Activated CD8-positive, alpha-beta memory T cell treated with anti-CD3 and anti-CD28 coated beads, Interleukin-2, amount 10 ng/mL, durations not matched to agents 7 days and 5 days (primary cell): Measurements from ENCODE around the gene MAT2A. TPM values are rescaled to one million over a fixed set of nuclear protein-coding genes. Genes with fewer than 3 reads are reported as not detected.

Experiments
- ATAC-seq: fragments of 150-1000 bp; cut with Tn5 transposase; one replicate; pipeline ENCODE4 v1.10.0; 2021; ENCODE audit warnings: moderate library complexity
- CTCF ChIA-PET: fragments of 350-600 bp; sonication (Branson Sonifier 250); formaldehyde crosslinking; loops from one replicate; lab custom pipeline; 2021; ENCODE audit warnings: antibody characterized with exemption; lab: Charles Lee
- DNase-seq: peaks from one replicate; pipeline ENCODE4 v3.0.0-alpha.2; 2020
- H3K27ac Mint-ChIP-seq: one replicate; pipeline ENCODE4 v1.8.0; 2021; ENCODE audit warnings: mild to moderate bottlenecking, mixed read lengths
- H3K27me3 Mint-ChIP-seq: one replicate; pipeline ENCODE4 v1.8.0; 2021; ENCODE audit warnings: mixed read lengths
- H3K36me3 Mint-ChIP-seq: one replicate; pipeline ENCODE4 v1.8.0; 2021; ENCODE audit warnings: mild to moderate bottlenecking, mixed read lengths
- H3K4me1 Mint-ChIP-seq: one replicate; pipeline ENCODE4 v1.8.0; 2021; ENCODE audit warnings: mixed read lengths
- H3K4me3 Mint-ChIP-seq: one replicate; pipeline ENCODE4 v1.8.0; 2021; ENCODE audit warnings: mild to moderate bottlenecking, moderate library complexity, mixed read lengths
- H3K9me3 Mint-ChIP-seq: one replicate; pipeline ENCODE4 v1.8.0; 2022; ENCODE audit warnings: low read depth, mixed read lengths
- total RNA-seq, 2 experiments: library from RNA; stranded (reverse); gene quantifications; one replicate each; pipeline ENCODE4 v1.2.3, GENCODE V29; 2021

The MAT2A gene
- total RNA-seq, 2 experiments from 2014 or later: 271 to 336 TPM

- CTCF ChIA-PET: interaction anchor here (0.7 kb wide), 1 partner anchor 1242 kb away, joined by 3 read pairs; no protein-coding TSS in a partner anchor
- H3K36me3 Mint-ChIP-seq: no peaks in the 10 kb centered on the region
- no peaks in the 10 kb centered on the region for H3K9me3 Mint-ChIP-seq
- H3K27ac Mint-ChIP-seq: no peak overlapping the region
- H3K4me3 Mint-ChIP-seq: no peak overlapping the region
- peaks cover 3% of the 10 kb centered on the region for H3K27me3 Mint-ChIP-seq
- H3K4me1 Mint-ChIP-seq: no peaks in the 10 kb centered on the region
- DNase-seq (no peak), ATAC-seq (no peak)
Observed at GRCh38 chr2:85511008-85511811, 27.8 kb upstream of the MAT2A start.

GRCh38 chr2:85514323-85514722 is 24.6 kb upstream of the MAT2A start:
- ATAC-seq: no peak
- Mint-ChIP-seq H3K36me3 (no peaks in the 10 kb centered on the region), H3K27ac (no peak overlapping the region), H3K9me3 (no peaks in the 10 kb centered on the region), H3K27me3 (no peaks in the 10 kb centered on the region), H3K4me3 (no peak overlapping the region), H3K4me1 (no peaks in the 10 kb centered on the region)
- no peak for DNase-seq
- CTCF ChIA-PET: no interaction called here

- Mint-ChIP-seq H3K4me1 (no peaks in the 10 kb centered on the region), H3K27me3 (no peaks in the 10 kb centered on the region), H3K36me3 (no peaks in the 10 kb centered on the region), H3K4me3 (no peak overlapping the region), H3K9me3 (no peaks in the 10 kb centered on the region), H3K27ac (no peak overlapping the region)
- no peak for ATAC-seq
- CTCF ChIA-PET: interaction anchor here (1.2 kb wide), 1 partner anchor 35 kb away, joined by 3 read pairs; no protein-coding TSS in a partner anchor
- no peak for DNase-seq
Observed at GRCh38 chr2:85516653-85517389, 22.1 kb upstream of the MAT2A start.

DNA sequence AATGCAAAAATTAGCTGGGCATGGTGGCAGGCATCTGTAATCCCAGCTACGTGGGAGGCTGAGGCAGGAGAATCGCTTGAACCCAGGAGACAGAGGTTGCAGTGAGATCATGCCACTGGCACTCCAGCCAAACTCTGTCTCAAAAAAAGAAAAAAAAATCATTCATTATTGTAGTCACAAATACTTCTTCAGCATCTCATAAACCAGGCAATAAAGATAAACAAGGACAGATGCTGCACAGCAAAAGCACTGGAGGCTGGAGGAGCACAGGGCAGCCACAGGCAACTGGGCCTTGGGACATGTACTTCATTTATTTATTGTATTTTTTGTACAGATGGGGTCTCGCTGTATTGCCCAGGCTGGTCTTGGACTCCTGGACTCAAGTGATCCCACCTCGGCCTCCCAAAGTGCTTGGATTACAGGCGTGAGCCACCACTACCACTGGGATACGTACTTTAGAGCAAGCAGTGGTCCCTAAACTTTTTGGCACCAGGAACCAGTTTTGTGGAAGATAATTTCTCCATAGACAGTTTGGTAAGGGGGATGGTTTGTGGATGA is 16.8 kb upstream of the MAT2A start:
- DNase-seq: no peak
- Mint-ChIP-seq H3K9me3 (no peaks in the 10 kb centered on the region), H3K36me3 (no peaks in the 10 kb centered on the region), H3K27me3 (peaks cover 10% of the 10 kb centered on the region), H3K4me1 (no peaks in the 10 kb centered on the region), H3K27ac (no peak overlapping the region), H3K4me3 (no peak overlapping the region)
- no peak for ATAC-seq
- CTCF ChIA-PET: no interaction called here

GRCh38 chr2:85523062-85523902 is 15.7 kb upstream of the MAT2A start:
- no peak for ATAC-seq
- CTCF ChIA-PET: no interaction called here
- no peaks in the 10 kb centered on the region for H3K9me3 Mint-ChIP-seq
- H3K4me1 Mint-ChIP-seq: no peaks in the 10 kb centered on the region
- no peak overlapping the region for H3K27ac Mint-ChIP-seq
- no peak for DNase-seq
- no peaks in the 10 kb centered on the region for H3K36me3 Mint-ChIP-seq
- H3K4me3 Mint-ChIP-seq: no peak overlapping the region
- peaks cover 20% of the 10 kb centered on the region for H3K27me3 Mint-ChIP-seq

GRCh38 chr2:85523903-85524335 is 15.0 kb upstream of the MAT2A start:
- Mint-ChIP-seq H3K36me3 (no peaks in the 10 kb centered on the region), H3K27me3 (peaks cover 24% of the 10 kb centered on the region), H3K27ac (no peak overlapping the region), H3K4me1 (no peaks in the 10 kb centered on the region), H3K9me3 (no peaks in the 10 kb centered on the region), H3K4me3 (no peak overlapping the region)
- DNase-seq (no peak), ATAC-seq (no peak)
- CTCF ChIA-PET: no interaction called here

- ATAC-seq (no peak), DNase-seq (no peak)
- Mint-ChIP-seq H3K36me3 (no peaks in the 10 kb centered on the region), H3K4me3 (no peak overlapping the region), H3K4me1 (no peaks in the 10 kb centered on the region), H3K27me3 (peaks cover 29% of the 10 kb centered on the region), H3K27ac (no peak overlapping the region), H3K9me3 (no peaks in the 10 kb centered on the region)
- CTCF ChIA-PET: interaction anchor here (0.6 kb wide), 1 partner anchor 132 kb away, joined by 3 read pairs; no protein-coding TSS in a partner anchor
Observed at GRCh38 chr2:85524336-85524908, 14.5 kb upstream of the MAT2A start.

DNA sequence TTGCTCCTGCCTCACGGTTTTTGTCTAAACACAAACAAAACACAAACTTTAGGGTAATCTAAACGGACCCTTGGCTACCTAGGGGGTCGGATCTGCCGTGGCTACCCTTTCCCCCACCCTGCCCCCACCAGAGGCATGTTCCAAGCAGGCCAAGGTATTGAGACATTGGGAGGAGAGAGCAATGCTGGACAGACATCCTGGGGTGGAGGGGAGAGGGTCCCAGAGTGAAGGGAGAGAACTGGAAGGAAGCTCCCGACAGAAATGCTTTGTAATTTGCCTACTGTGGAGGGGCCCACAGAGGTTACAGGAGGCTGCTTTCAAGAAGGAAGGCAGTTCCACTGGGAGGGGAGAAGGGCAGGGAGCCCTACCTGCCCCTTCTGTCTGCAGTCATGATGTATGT is 13.9 kb upstream of the MAT2A start:
- Mint-ChIP-seq H3K36me3 (no peaks in the 10 kb centered on the region), H3K9me3 (no peaks in the 10 kb centered on the region), H3K27ac (no peak overlapping the region), H3K27me3 (peaks cover 30% of the 10 kb centered on the region), H3K4me3 (no peak overlapping the region), H3K4me1 (no peaks in the 10 kb centered on the region)
- ATAC-seq (no peak), DNase-seq (no peak)
- CTCF ChIA-PET: interaction anchor here (0.6 kb wide), 1 partner anchor 133 kb away, joined by 3 read pairs; no protein-coding TSS in a partner anchor

- ATAC-seq: no peak
- no peak for DNase-seq
- H3K4me3 Mint-ChIP-seq: no peak overlapping the region
- CTCF ChIA-PET: no interaction called here
- no peaks in the 10 kb centered on the region for H3K4me1 Mint-ChIP-seq
- H3K9me3 Mint-ChIP-seq: no peaks in the 10 kb centered on the region
- peaks cover 33% of the 10 kb centered on the region for H3K27me3 Mint-ChIP-seq
- H3K36me3 Mint-ChIP-seq: no peaks in the 10 kb centered on the region
- no peak overlapping the region for H3K27ac Mint-ChIP-seq
Observed at GRCh38 chr2:85525567-85525966, 13.4 kb upstream of the MAT2A start.

GRCh38 chr2:85527787-85528186 is 11.2 kb upstream of the MAT2A start:
- CTCF ChIA-PET: no interaction called here
- Mint-ChIP-seq H3K27ac (no peak overlapping the region), H3K4me3 (no peak overlapping the region), H3K36me3 (no peaks in the 10 kb centered on the region), H3K4me1 (no peaks in the 10 kb centered on the region), H3K27me3 (peaks cover 33% of the 10 kb centered on the region), H3K9me3 (no peaks in the 10 kb centered on the region)
- no peak for DNase-seq
- ATAC-seq: no peak

GRCh38 chr2:85528355-85528754 is 10.6 kb upstream of the MAT2A start:
- no peak overlapping the region for H3K27ac Mint-ChIP-seq
- no peaks in the 10 kb centered on the region for H3K36me3 Mint-ChIP-seq
- ATAC-seq: no peak
- no peaks in the 10 kb centered on the region for H3K4me1 Mint-ChIP-seq
- CTCF ChIA-PET: no interaction called here
- H3K9me3 Mint-ChIP-seq: no peaks in the 10 kb centered on the region
- H3K4me3 Mint-ChIP-seq: no peak overlapping the region
- H3K27me3 Mint-ChIP-seq: peaks cover 29% of the 10 kb centered on the region
- DNase-seq: no peak

DNA sequence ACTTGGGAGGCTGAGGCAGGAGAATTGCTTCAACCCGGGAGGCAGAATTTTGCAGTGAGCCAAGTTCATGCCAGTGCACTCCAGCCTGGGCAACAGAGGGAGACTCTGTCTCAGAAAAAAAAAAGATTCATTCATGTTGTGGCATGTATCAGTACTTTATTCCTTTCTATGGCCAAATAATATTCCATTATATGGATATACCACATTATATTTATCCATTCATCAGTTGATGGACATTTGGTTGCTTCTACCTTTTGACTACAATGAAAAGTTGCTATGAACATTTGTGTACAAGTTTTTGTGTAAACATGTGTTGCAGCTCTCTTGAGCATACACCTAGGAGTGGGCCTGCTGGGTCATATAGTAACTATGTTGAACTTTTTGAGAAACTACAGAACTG is 9.2 kb upstream of the MAT2A start:
- no peak for ATAC-seq
- Mint-ChIP-seq H3K36me3 (no peaks in the 10 kb centered on the region), H3K4me1 (no peaks in the 10 kb centered on the region), H3K27ac (no peak overlapping the region), H3K9me3 (no peaks in the 10 kb centered on the region), H3K27me3 (peaks cover 29% of the 10 kb centered on the region), H3K4me3 (no peak overlapping the region)
- DNase-seq: no peak
- CTCF ChIA-PET: no interaction called here
